ENCODE results near the gene ACR. TPM values are rescaled to one million over a fixed set of nuclear protein-coding genes. Genes with fewer than 3 reads are reported as not detected.

The ACR gene
- total and polyA plus RNA-seq, 2 of the 13 experiments (the other 11 are each of a cell fraction or from before 2014, with no cell fraction given) = 0.15 TPM; not detected in 1

DNA sequence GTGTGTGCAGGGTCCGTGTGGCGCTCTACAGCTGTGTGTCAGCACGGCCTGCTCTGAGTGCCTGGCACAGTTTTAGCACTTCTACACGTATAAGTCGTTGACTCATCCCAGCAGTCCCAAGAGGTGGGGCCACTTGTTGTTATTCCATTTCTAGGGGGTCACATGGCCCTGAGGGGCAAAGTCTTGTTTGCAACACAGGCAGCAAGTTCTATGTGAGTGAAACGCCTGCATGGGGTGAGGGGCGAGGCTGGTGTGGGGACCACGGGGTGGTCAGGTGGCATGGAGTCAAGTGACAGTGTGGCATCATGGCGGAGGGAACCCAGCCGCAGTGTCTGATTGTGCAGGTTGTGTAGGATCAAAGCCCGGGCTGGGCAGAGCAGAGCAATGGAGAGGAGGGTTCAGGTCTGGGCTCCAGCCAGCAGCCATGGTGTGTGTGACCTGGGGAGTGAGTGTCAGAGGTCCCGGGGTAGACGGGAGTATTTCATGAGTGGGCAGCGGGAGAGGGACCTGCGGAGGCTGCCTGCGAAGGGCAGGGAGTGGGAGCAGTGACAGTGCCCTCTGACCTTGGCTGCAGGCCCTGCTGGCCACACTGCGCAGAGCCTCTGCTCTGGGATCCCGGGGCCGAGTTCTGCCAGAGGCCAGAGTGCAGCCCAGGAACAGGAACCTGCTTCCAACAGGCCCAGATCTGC, 37.5 kb upstream of the ACR start (continued):
- TF ChIP-seq, protein P1, sequence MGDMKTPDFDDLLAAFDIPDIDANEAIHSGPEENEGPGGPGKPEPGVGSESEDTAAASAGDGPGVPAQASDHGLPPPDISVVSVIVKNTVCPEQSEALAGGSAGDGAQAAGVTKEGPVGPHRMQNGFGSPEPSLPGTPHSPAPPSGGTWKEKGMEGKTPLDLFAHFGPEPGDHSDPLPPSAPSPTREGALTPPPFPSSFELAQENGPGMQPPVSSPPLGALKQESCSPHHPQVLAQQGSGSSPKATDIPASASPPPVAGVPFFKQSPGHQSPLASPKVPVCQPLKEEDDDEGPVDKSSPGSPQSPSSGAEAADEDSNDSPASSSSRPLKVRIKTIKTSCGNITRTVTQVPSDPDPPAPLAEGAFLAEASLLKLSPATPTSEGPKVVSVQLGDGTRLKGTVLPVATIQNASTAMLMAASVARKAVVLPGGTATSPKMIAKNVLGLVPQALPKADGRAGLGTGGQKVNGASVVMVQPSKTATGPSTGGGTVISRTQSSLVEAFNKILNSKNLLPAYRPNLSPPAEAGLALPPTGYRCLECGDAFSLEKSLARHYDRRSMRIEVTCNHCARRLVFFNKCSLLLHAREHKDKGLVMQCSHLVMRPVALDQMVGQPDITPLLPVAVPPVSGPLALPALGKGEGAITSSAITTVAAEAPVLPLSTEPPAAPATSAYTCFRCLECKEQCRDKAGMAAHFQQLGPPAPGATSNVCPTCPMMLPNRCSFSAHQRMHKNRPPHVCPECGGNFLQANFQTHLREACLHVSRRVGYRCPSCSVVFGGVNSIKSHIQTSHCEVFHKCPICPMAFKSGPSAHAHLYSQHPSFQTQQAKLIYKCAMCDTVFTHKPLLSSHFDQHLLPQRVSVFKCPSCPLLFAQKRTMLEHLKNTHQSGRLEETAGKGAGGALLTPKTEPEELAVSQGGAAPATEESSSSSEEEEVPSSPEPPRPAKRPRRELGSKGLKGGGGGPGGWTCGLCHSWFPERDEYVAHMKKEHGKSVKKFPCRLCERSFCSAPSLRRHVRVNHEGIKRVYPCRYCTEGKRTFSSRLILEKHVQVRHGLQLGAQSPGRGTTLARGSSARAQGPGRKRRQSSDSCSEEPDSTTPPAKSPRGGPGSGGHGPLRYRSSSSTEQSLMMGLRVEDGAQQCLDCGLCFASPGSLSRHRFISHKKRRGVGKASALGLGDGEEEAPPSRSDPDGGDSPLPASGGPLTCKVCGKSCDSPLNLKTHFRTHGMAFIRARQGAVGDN (CRISPR knock-in tag; IDR thresholded peaks at IDR 0.05) = peak; percentile 93
- TF ChIP-seq REPIN1 (CRISPR knock-in tag; IDR thresholded peaks at IDR 0.05; ENCODE audit: borderline replicate concordance, low read depth) = peak; percentile 41; the same call in 1 of the 2 replicates
- TF ChIP-seq KDM5B (CRISPR knock-in tag; IDR thresholded peaks at IDR 0.05; ENCODE audit: borderline replicate concordance) = peak; percentile 20; the same call in 1 of the 2 replicates
- TF ChIP-seq DDIT3 (CRISPR knock-in tag; IDR thresholded peaks at IDR 0.05) = no peak
- 0 out of 2 replicates have a peak, but pooled peaks have one; percentile 53 for TF ChIP-seq ZNF136 (CRISPR knock-in tag; IDR thresholded peaks at IDR 0.05; ENCODE audit: low read depth)
- peak; percentile 80; the same call in 1 of the 2 replicates for TF ChIP-seq ZBTB4 (CRISPR knock-in tag; IDR thresholded peaks at IDR 0.05; ENCODE audit: borderline replicate concordance)
- TF ChIP-seq MED1 (CRISPR knock-in tag; IDR thresholded peaks at IDR 0.05) = peak; percentile 80
- TF ChIP-seq AHR (CRISPR knock-in tag; IDR thresholded peaks at IDR 0.05) = peak; percentile 82
- TF ChIP-seq ZNF501 (CRISPR knock-in tag; IDR thresholded peaks at IDR 0.05) = peak; percentile 83
- peak; percentile 96 for TF ChIP-seq ZNF768 (CRISPR knock-in tag; IDR thresholded peaks at IDR 0.05)
- TF ChIP-seq MEIS2 (CRISPR knock-in tag; IDR thresholded peaks at IDR 0.05) = peak; percentile 36
- TF ChIP-seq RFXAP (CRISPR knock-in tag; IDR thresholded peaks at IDR 0.05; ENCODE audit: borderline replicate concordance) = peak; percentile 46; the same call in 1 of the 2 replicates
- no peak for TF ChIP-seq ATF7 (IDR thresholded peaks at IDR 0.05)
- TF ChIP-seq ATF7 (CRISPR knock-in tag; IDR thresholded peaks at IDR 0.05) = 0 out of 2 replicates have a peak, but pooled peaks have one; percentile 10
- peak; percentile 84 for TF ChIP-seq ZBTB7B (CRISPR knock-in tag; IDR thresholded peaks at IDR 0.05)
- TF ChIP-seq RBM39 (IDR thresholded peaks at IDR 0.05; ENCODE audit: low read depth, low read length, poor library complexity, severe bottlenecking) = no peak
- TF ChIP-seq NR3C1 (CRISPR knock-in tag; IDR thresholded peaks at IDR 0.05) = no peak
- TF ChIP-seq, protein P2, sequence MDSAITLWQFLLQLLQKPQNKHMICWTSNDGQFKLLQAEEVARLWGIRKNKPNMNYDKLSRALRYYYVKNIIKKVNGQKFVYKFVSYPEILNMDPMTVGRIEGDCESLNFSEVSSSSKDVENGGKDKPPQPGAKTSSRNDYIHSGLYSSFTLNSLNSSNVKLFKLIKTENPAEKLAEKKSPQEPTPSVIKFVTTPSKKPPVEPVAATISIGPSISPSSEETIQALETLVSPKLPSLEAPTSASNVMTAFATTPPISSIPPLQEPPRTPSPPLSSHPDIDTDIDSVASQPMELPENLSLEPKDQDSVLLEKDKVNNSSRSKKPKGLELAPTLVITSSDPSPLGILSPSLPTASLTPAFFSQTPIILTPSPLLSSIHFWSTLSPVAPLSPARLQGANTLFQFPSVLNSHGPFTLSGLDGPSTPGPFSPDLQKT (CRISPR knock-in tag; IDR thresholded peaks at IDR 0.05; ENCODE audit: borderline replicate concordance) = no peak
- peak; percentile 72 for TF ChIP-seq NCOA2 (CRISPR knock-in tag; IDR thresholded peaks at IDR 0.05)
- TF ChIP-seq ZMYM3 (CRISPR knock-in tag; IDR thresholded peaks at IDR 0.05) = no peak; the same call in 1 of the 2 replicates

Measured in HepG2 (cell line).